ENCODE measurements around the gene MAP1LC3A.
A peak's percentile ranks its signal among the peaks of the same experiment; 100 is the strongest.
"Not testable (repeated sequence)": the region's sequence is repeated elsewhere in the genome, so short reads cannot be mapped to it uniquely, and the experiment has no call there.

MAP1LC3A gene

GRCh38 chr20:34558320-34559218 lies at the start of gene MAP1LC3A:
Gene MAP1LC3A, plus strand, starts transcription at chr20:34558718. Its CDS starts 151 bp downstream, at chr20:34558869.
- DNase-seq (ENCODE audit: low spot score) = peak; percentile 99

- DNase-seq (ENCODE audit: low spot score) = no peak
These were observed 47.9 kb upstream of the MAP1LC3A start for GRCh38 chr20:34510575-34510974.

- no peak for DNase-seq (ENCODE audit: low spot score)
These were observed 46.6 kb upstream of the MAP1LC3A start for GRCh38 chr20:34511891-34512265.

- no peak for DNase-seq (ENCODE audit: low spot score)
These were observed 46.1 kb upstream of the MAP1LC3A start for GRCh38 chr20:34512266-34512954.

- DNase-seq (ENCODE audit: low spot score) = no peak
These were observed 45.5 kb upstream of the MAP1LC3A start for GRCh38 chr20:34512955-34513419.

- DNase-seq (ENCODE audit: low spot score) = not testable (repeated sequence)
These were observed 44.5 kb upstream of the MAP1LC3A start for GRCh38 chr20:34514034-34514433.

- no peak for DNase-seq (ENCODE audit: low spot score)
These were observed 43.5 kb upstream of the MAP1LC3A start for GRCh38 chr20:34514897-34515483.

GRCh38 chr20:34515484-34516246 lies 42.9 kb upstream of the MAP1LC3A start:
- DNase-seq (ENCODE audit: low spot score) = peak; percentile 22

- peak; percentile 97 for DNase-seq (ENCODE audit: low spot score)
These were observed 42.0 kb upstream of the MAP1LC3A start, which contains the start of gene DYNLRB1 for GRCh38 chr20:34516247-34517113. Gene DYNLRB1, plus strand, starts transcription at chr20:34516422. Its CDS starts 37 bp downstream, at chr20:34516459.

- no peak for DNase-seq (ENCODE audit: low spot score)
These were observed 41.4 kb upstream of the MAP1LC3A start for GRCh38 chr20:34517114-34517505.

GRCh38 chr20:34518863-34519262 lies 39.7 kb upstream of the MAP1LC3A start:
- not testable (repeated sequence) for DNase-seq (ENCODE audit: low spot score)

GRCh38 chr20:34519841-34520240 lies 38.7 kb upstream of the MAP1LC3A start:
- not testable (repeated sequence) for DNase-seq (ENCODE audit: low spot score)

- DNase-seq (ENCODE audit: low spot score) = peak; percentile 46
These were observed 35.3 kb upstream of the MAP1LC3A start for GRCh38 chr20:34522969-34523871.

- no peak for DNase-seq (ENCODE audit: low spot score)
These were observed 34.1 kb upstream of the MAP1LC3A start for GRCh38 chr20:34524426-34524825.

GRCh38 chr20:34525342-34525708 lies 33.2 kb upstream of the MAP1LC3A start:
- DNase-seq (ENCODE audit: low spot score) = no peak

- peak; percentile 95 for DNase-seq (ENCODE audit: low spot score)
These were observed 32.7 kb upstream of the MAP1LC3A start for GRCh38 chr20:34525709-34526416.

- DNase-seq (ENCODE audit: low spot score) = no peak
These were observed 32.1 kb upstream of the MAP1LC3A start for GRCh38 chr20:34526466-34526865.

- DNase-seq (ENCODE audit: low spot score) = no peak
These were observed 31.5 kb upstream of the MAP1LC3A start for GRCh38 chr20:34527016-34527415.

GRCh38 chr20:34528921-34529297 lies 29.6 kb upstream of the MAP1LC3A start:
- DNase-seq (ENCODE audit: low spot score) = no peak
